ENCODE data around the gene TPM2. TPM values are rescaled to one million over a fixed set of nuclear protein-coding genes. Genes with fewer than 3 reads are reported as not detected.

Gene TPM2
- total RNA-seq, 1 donor from 2014 or later, result 161 TPM

DNA sequence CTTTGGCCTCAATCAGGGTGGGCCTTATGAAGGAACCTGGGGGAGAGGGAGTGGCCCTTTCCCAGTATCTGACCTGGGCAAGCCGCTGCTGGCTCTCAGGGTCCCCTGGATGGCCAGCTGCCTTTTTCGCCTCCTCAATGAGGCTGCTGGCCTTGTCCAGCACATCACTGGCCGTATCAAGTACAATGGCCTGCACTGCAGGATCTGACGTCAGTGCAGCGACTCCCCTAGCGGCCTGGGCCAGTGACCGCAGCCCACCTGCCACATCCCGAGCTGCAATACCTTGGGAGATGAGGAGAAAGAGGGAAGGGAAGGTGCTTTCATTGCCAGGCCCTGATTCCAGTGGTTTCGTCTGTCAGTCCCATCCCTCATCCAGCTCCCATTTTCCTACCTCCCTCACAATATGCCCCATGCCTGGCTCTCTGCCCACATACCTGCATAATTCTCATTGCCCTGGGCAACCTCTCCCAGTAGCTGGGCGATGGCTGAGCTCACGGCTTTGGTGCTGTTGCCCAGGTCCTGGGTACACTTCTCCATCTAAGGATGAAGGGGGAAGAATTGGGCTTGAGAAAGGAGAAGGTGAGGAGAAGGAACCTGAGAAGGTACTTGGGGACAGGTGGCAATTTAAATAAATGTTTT is 23.2 kb upstream of the TPM2 start:
- DNase-seq (no peak), ATAC-seq (no peak)
- H3K27me3 ChIP-seq, result no peaks in the 10 kb centered on the region
- H3K4me3 ChIP-seq, result no peak overlapping the region
- H3K9me3 ChIP-seq, result no peaks in the 10 kb centered on the region
- TF ChIP-seq, protein P1, sequence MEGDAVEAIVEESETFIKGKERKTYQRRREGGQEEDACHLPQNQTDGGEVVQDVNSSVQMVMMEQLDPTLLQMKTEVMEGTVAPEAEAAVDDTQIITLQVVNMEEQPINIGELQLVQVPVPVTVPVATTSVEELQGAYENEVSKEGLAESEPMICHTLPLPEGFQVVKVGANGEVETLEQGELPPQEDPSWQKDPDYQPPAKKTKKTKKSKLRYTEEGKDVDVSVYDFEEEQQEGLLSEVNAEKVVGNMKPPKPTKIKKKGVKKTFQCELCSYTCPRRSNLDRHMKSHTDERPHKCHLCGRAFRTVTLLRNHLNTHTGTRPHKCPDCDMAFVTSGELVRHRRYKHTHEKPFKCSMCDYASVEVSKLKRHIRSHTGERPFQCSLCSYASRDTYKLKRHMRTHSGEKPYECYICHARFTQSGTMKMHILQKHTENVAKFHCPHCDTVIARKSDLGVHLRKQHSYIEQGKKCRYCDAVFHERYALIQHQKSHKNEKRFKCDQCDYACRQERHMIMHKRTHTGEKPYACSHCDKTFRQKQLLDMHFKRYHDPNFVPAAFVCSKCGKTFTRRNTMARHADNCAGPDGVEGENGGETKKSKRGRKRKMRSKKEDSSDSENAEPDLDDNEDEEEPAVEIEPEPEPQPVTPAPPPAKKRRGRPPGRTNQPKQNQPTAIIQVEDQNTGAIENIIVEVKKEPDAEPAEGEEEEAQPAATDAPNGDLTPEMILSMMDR (IDR thresholded peaks at IDR 0.05), result no peak
- H3K27ac ChIP-seq, result no peak overlapping the region
- no peaks in the 10 kb centered on the region for H3K4me1 ChIP-seq
- intact Hi-C loops (cut with DNase I), result no loop called here
- H3K36me3 ChIP-seq, result peaks cover 100% of the 10 kb centered on the region

DNA sequence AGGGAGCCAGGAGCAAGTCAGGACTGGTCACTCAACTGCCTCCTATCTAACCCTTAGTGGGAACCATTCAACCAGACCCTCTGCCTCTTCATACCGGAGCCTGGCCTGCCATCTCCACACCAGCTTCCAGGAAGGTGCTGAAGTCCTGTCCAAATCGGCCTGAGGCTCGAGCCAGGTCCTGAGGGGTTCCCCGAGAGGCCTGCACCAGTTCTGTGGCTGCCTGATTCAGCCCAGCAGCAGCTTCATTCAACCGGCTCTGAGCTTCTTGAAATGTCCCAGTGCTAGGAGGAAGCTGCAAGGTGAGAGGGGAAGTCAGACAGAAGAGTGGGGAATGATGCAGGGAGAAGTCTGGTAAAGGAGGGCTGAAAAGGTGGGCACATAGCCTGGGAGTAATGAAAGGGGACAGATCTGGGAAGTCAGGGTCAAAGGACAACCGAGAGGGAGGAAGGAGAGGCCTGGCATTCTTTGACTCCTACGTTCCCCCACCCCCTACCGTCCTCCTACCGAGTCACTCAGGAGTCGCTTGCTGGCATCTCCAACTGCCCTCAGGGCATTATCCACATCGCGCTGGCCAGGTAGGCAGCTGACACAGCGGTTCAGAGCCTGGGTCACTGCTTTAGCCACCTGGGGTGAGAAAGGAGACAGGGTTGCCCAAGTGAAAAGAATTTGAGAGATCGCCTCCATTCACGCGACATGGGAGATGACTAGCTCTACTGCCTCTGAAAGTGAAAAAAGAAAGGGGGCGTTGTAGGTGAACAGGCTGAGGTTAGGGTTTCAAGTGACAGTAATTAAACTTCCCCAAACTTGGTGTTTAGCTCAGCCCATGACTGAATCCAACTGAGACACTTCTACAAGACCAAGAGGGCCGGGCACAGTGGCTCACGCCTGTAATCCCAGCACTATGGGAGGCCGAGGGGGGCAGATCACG is 22.0 kb upstream of the TPM2 start:
- DNase-seq, result no peak
- no peak for ATAC-seq
- H3K4me3 ChIP-seq, result no peak overlapping the region
- TF ChIP-seq, protein P1 (IDR thresholded peaks at IDR 0.05), result no peak
- H3K27me3 ChIP-seq, result no peaks in the 10 kb centered on the region
- no peaks in the 10 kb centered on the region for H3K4me1 ChIP-seq
- no peak overlapping the region for H3K27ac ChIP-seq
- intact Hi-C loops (cut with DNase I), result no loop called here
- H3K9me3 ChIP-seq, result no peaks in the 10 kb centered on the region
- H3K36me3 ChIP-seq, result peaks cover 100% of the 10 kb centered on the region

DNA sequence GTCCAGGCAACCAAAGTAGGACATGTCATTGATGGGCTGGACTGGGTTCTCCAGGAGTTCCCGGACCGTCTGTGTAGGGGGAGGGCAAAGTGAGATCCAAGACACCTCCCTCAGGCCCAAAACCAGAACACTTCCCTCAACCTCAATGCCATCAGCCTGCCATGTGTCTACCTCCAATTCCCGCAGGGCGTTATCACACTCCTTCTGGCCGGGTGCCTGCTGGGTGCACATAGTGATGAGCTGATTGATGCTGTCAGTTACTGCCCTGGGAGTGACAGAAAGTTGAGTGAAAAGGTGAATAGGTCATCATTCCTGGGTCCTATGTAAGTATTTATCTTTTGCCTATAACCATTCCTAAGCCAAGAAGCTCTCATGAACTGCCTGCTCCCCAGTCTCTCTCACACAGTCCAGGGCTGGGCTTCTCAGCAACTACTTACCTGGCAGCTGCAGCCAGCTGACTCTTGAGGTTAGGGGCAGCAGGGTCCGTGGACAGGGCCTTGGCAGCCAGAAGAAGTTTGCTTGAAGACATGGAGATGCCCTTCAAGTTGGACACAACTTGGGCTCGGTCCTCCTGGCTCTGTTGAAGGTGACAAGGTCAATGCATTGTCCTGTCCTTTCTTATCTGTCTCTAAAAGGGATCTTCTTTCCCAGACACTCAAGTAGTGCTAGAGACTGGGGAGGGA is 21.2 kb upstream of the TPM2 start:
- Histone ChIP-seq H3K36me3 (peaks cover 100% of the 10 kb centered on the region), H3K9me3 (no peaks in the 10 kb centered on the region), H3K4me1 (no peaks in the 10 kb centered on the region), H3K4me3 (no peak overlapping the region), H3K27ac (no peak overlapping the region), H3K27me3 (no peaks in the 10 kb centered on the region)
- intact Hi-C loops (cut with DNase I), result no loop called here
- ATAC-seq (no peak), DNase-seq (no peak)
- TF ChIP-seq, protein P1 (IDR thresholded peaks at IDR 0.05), result no peak

DNA sequence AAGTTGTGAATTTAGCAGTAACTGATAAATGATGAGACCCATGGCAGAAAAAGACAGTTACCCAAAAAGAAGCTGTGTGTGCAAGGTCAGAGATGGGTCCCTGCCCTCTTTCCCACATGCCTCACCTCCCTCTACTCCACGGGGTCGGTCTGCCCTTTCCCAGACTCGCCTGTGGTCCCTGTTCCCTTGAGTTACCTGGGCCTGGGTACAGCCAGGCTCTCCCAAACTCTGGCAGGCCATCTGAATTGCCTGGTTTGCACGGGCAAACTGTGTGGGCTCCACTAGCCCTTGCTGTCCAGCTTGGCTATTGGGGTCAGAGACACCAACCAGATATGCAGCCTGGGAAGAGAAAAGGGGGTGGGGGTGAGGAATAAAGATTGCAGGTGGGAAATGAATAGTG is 18.4 kb upstream of the TPM2 start:
- H3K4me3 ChIP-seq, result no peak overlapping the region
- peaks cover 100% of the 10 kb centered on the region for H3K36me3 ChIP-seq
- H3K27me3 ChIP-seq, result no peaks in the 10 kb centered on the region
- ATAC-seq (no peak), DNase-seq (no peak)
- H3K9me3 ChIP-seq, result no peaks in the 10 kb centered on the region
- no peaks in the 10 kb centered on the region for H3K4me1 ChIP-seq
- no peak overlapping the region for H3K27ac ChIP-seq
- TF ChIP-seq, protein P1 (IDR thresholded peaks at IDR 0.05), result no peak
- intact Hi-C loops (cut with DNase I), result no loop called here

DNA sequence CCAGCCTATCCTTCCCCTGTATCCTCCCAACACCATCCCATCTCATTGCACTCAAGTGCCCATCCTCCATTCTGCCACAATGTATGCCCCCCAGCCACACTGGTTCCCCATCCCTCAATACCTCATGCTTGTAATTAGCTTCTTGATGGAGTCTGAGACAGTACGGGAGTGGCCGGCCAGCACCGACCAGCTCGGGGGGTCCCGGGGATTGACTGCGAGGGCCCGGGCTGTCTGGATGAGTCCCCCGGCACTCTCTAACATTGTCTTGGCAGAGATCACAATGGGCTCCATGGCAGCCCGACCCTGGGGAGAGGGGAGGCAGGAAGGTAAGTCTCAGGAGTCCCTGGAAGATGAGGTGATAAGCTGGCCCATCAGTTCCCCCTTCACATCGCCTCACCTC is 17.2 kb upstream of the TPM2 start:
- Histone ChIP-seq H3K27ac (no peak overlapping the region), H3K9me3 (no peaks in the 10 kb centered on the region), H3K36me3 (peaks cover 100% of the 10 kb centered on the region), H3K4me1 (no peaks in the 10 kb centered on the region), H3K4me3 (no peak overlapping the region), H3K27me3 (no peaks in the 10 kb centered on the region)
- intact Hi-C loops (cut with DNase I), result no loop called here
- ATAC-seq, result no peak
- no peak for DNase-seq
- TF ChIP-seq, protein P1 (IDR thresholded peaks at IDR 0.05), result no peak

Measured in upper lobe of right lung (tissue), 1 donor.